Suprapubic skin (tissue), 4 donors: ENCODE measurements around the gene SCGN.

Experiments
- EP300 ChIP-seq: sonication (generic); formaldehyde crosslinking; IDR thresholded peaks from one replicate; pipeline ENCODE4 v1.6.1; 2017; ENCODE audit warnings: antibody characterized with exemption
- POLR2A ChIP-seq, 2 donors: fragments of 450-650 bp; IDR thresholded peaks; one replicate each; pipeline ENCODE4 v1.6.1; 2017; ENCODE audit warnings: antibody characterized with exemption in 2 of 2, mild to moderate bottlenecking in 2 of 2, moderate library complexity in 2 of 2
- POLR2AphosphoS5 ChIP-seq, 3 donors: sonication (generic); formaldehyde crosslinking; IDR thresholded peaks; one replicate each; pipeline ENCODE4 v1.6.1; 2017; ENCODE audit warnings: antibody characterized with exemption in 3 of 3
- TF ChIP-seq, protein P1 (sequence below), 2 donors: fragments of 200-600 bp in 1 of 2; fragments of 450-650 bp in 1 of 2; sonication (generic) in 1 of 2; IDR thresholded peaks; one replicate each; pipeline ENCODE4 v1.5.1; 2016 to 2019; ENCODE audit warnings: antibody characterized with exemption in 2 of 2, mild to moderate bottlenecking in 1 of 2, moderate library complexity in 1 of 2

DNA sequence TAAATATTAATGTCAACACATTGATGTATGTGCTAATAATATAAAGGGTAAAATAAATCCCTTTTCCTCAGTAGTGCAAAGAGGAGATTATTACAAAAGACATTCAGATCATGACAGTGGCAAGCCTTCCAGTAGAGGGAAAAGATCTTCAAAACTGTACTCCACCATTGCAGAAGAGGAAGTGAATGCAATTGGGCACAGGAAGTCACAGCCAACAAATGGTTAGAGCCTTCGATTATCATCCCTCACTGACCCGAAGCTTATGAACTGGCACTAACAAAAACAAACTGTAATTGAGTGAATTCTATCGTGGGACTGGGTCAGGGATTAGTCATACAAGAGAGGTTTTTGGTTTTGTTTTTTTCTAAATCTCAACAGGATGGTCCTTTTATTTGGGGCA is 39.3 kb upstream of the SCGN start:
- TF ChIP-seq, protein P1, sequence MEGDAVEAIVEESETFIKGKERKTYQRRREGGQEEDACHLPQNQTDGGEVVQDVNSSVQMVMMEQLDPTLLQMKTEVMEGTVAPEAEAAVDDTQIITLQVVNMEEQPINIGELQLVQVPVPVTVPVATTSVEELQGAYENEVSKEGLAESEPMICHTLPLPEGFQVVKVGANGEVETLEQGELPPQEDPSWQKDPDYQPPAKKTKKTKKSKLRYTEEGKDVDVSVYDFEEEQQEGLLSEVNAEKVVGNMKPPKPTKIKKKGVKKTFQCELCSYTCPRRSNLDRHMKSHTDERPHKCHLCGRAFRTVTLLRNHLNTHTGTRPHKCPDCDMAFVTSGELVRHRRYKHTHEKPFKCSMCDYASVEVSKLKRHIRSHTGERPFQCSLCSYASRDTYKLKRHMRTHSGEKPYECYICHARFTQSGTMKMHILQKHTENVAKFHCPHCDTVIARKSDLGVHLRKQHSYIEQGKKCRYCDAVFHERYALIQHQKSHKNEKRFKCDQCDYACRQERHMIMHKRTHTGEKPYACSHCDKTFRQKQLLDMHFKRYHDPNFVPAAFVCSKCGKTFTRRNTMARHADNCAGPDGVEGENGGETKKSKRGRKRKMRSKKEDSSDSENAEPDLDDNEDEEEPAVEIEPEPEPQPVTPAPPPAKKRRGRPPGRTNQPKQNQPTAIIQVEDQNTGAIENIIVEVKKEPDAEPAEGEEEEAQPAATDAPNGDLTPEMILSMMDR (IDR thresholded peaks at IDR 0.05) = no peak
- TF ChIP-seq POLR2A (IDR thresholded peaks at IDR 0.05) (no peak), EP300 (no peak), POLR2AphosphoS5 (IDR thresholded peaks at IDR 0.05) (no peak)
